Measurements from ENCODE around the gene HUNK. TPM values are rescaled to one million over a fixed set of nuclear protein-coding genes. Genes with fewer than 3 reads are reported as not detected.

Gene HUNK
- total RNA-seq, 2 experiments from 2014 or later: not detected

GRCh38 chr21:31997191-31997590, 124.4 kb downstream of the HUNK start:
- H3K27me3 Mint-ChIP-seq: no peaks in the 10 kb centered on the region
- intact Hi-C loops (cut with DNase I, micrococcal nuclease): no loop called here
- ChIA-PET POLR2A (no interaction called here), CTCF (no interaction called here)
- Histone ChIP-seq H3K9me3 (ENCODE audit: control insufficient read depth in 1 of 2, insufficient read depth in 1 of 2, low read length in 2 of 2) (peaks cover 0 to 10% of the 10 kb centered on the region in 2 experiments), H3K4me1 (ENCODE audit: insufficient read depth, low read length) (no peaks in the 10 kb centered on the region), H3K36me3 (ENCODE audit: insufficient read depth, low read length) (no peaks in the 10 kb centered on the region), H3K27me3 (ENCODE audit: control insufficient read depth in 1 of 2, insufficient read depth in 2 of 2, low read length in 2 of 2) (no peaks in the 10 kb centered on the region), H3K4me3 (ENCODE audit: low read length) (no peak overlapping the region), H3K27ac (ENCODE audit: low read depth in 1 of 2, low read length in 2 of 2) (no peak overlapping the region)
- no peaks in the 10 kb centered on the region for H3K4me1 Mint-ChIP-seq (ENCODE audit: low read depth)
- H3K4me3 Mint-ChIP-seq: no peak overlapping the region
- H3K27ac Mint-ChIP-seq: no peak overlapping the region
- TF ChIP-seq CTCF (IDR thresholded peaks at IDR 0.05): no peak
- H3K36me3 Mint-ChIP-seq (ENCODE audit: low read depth): no peaks in the 10 kb centered on the region
- DNase-seq: no peak
- no peak for ATAC-seq (ENCODE audit: poor library complexity)
- no peaks in the 10 kb centered on the region for H3K9me3 Mint-ChIP-seq

DNA sequence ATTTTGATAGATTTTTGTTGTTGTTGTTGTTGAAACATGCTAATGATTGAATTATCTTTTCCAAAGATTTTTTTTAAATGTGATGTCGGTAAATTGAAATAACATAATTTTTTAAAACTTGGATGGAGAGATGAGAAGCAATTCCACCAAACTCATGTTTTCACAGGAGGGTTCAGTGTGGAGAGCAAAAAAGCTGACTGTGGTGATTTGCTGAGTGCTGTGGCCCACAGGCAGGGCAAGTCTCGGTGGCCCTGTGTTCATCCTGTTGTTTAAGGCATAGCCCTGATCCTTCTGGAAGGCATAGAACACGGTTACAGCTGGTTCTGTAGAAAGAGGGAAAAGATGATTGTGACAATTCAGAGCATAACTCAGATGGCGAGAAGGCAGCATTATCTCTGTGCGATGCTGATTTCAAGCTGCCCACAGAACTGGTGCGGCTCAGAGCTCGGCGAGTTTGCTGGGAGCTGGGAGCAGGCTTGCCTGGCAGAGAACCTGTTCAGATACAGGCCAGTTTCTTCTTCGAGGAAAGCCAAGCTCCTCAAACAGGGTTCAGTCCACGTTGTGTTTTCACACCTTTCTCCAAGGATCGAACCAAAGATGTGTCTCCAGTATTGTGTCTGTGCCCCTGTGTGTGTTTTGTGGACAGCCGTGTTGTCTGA, 127.1 kb downstream of the HUNK start:
- CTCF ChIA-PET: no interaction called here
- TF ChIP-seq CTCF (IDR thresholded peaks at IDR 0.05): no peak
- peaks cover 4 to 10% of the 10 kb centered on the region in 2 experiments for H3K9me3 ChIP-seq (ENCODE audit: control insufficient read depth in 1 of 2, insufficient read depth in 1 of 2, low read length in 2 of 2)
- POLR2A ChIA-PET: no interaction called here
- H3K27ac ChIP-seq (ENCODE audit: low read depth in 1 of 2, low read length in 2 of 2): no peak overlapping the region
- intact Hi-C loops (cut with DNase I, micrococcal nuclease): no loop called here
- Mint-ChIP-seq H3K27ac (no peak overlapping the region), H3K9me3 (no peaks in the 10 kb centered on the region), H3K36me3 (ENCODE audit: low read depth) (no peaks in the 10 kb centered on the region), H3K27me3 (peaks cover 4% of the 10 kb centered on the region), H3K4me3 (no peak overlapping the region), H3K4me1 (ENCODE audit: low read depth) (no peaks in the 10 kb centered on the region)
- no peak for DNase-seq
- H3K4me3 ChIP-seq (ENCODE audit: low read length): no peak overlapping the region
- H3K4me1 ChIP-seq (ENCODE audit: insufficient read depth, low read length): no peaks in the 10 kb centered on the region
- no peaks in the 10 kb centered on the region for H3K27me3 ChIP-seq (ENCODE audit: control insufficient read depth in 1 of 2, insufficient read depth in 2 of 2, low read length in 2 of 2)
- ATAC-seq (ENCODE audit: poor library complexity): no peak
- no peaks in the 10 kb centered on the region for H3K36me3 ChIP-seq (ENCODE audit: insufficient read depth, low read length)

DNA sequence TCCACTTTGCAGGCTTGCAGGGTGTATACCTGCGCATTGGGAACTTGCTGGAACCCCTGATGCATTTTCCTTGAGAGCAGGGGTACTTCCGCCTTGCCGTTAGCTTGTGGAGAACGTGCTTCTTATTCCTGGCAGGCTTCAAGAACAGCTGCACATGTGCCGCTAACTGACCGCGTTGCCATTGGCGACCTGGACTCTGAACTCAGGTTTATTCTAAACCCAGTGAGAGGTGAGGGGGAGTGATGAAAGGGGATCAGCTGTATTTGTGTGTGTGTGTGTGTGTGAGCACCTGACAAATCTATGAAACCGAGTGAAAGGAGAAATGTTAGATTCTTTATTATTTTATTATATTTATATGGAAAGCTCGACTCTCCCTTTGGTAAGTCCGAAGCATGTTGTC, 128.6 kb downstream of the HUNK start:
- H3K4me3 Mint-ChIP-seq: no peak overlapping the region
- H3K36me3 Mint-ChIP-seq (ENCODE audit: low read depth): no peaks in the 10 kb centered on the region
- no peak overlapping the region for H3K27ac Mint-ChIP-seq
- no peak for ATAC-seq (ENCODE audit: poor library complexity)
- H3K4me1 Mint-ChIP-seq (ENCODE audit: low read depth): no peaks in the 10 kb centered on the region
- intact Hi-C loops (cut with DNase I, micrococcal nuclease): no loop called here
- ChIA-PET POLR2A (no interaction called here), CTCF (no interaction called here)
- no peaks in the 10 kb centered on the region for H3K9me3 Mint-ChIP-seq
- peaks cover 4% of the 10 kb centered on the region for H3K27me3 Mint-ChIP-seq
- Histone ChIP-seq H3K9me3 (ENCODE audit: control insufficient read depth in 1 of 2, insufficient read depth in 1 of 2, low read length in 2 of 2) (peaks cover 4 to 10% of the 10 kb centered on the region in 2 experiments), H3K4me3 (ENCODE audit: low read length) (no peak overlapping the region), H3K36me3 (ENCODE audit: insufficient read depth, low read length) (no peaks in the 10 kb centered on the region), H3K27ac (ENCODE audit: low read depth in 1 of 2, low read length in 2 of 2) (no peak overlapping the region), H3K27me3 (ENCODE audit: control insufficient read depth in 1 of 2, insufficient read depth in 2 of 2, low read length in 2 of 2) (no peaks in the 10 kb centered on the region), H3K4me1 (ENCODE audit: insufficient read depth, low read length) (no peaks in the 10 kb centered on the region)
- no peak for DNase-seq
- no peak for TF ChIP-seq CTCF (IDR thresholded peaks at IDR 0.05)

All from CD4-positive, alpha-beta T cell (primary cell).